ENCODE measurements around the gene LDLRAD3. TPM values are rescaled to one million over a fixed set of nuclear protein-coding genes. Genes with fewer than 3 reads are reported as not detected.

LDLRAD3 gene
- polyA plus RNA-seq, 1 experiment, result 7.8 TPM

DNA sequence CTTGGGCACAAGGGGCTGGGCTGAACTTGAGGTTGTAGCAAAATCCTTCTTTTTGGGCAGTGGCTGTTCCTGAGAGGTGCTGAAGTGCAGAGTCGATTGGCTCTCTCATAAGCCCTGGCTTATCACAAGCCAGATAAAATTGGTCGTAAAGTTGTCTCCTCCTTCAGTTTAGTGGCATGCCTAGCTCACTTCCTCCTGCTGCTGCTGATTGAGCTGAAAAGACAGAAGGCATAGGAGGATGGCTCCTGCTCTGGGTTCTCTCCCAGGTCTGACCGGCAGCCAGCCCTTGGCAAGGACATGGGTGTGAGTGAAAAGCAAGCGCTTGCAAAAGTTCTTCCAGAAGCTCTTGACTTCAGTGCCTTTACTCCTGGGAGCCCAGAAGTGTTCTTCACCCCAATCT is 83.9 kb downstream of the LDLRAD3 start:
- TF ChIP-seq, protein P1, sequence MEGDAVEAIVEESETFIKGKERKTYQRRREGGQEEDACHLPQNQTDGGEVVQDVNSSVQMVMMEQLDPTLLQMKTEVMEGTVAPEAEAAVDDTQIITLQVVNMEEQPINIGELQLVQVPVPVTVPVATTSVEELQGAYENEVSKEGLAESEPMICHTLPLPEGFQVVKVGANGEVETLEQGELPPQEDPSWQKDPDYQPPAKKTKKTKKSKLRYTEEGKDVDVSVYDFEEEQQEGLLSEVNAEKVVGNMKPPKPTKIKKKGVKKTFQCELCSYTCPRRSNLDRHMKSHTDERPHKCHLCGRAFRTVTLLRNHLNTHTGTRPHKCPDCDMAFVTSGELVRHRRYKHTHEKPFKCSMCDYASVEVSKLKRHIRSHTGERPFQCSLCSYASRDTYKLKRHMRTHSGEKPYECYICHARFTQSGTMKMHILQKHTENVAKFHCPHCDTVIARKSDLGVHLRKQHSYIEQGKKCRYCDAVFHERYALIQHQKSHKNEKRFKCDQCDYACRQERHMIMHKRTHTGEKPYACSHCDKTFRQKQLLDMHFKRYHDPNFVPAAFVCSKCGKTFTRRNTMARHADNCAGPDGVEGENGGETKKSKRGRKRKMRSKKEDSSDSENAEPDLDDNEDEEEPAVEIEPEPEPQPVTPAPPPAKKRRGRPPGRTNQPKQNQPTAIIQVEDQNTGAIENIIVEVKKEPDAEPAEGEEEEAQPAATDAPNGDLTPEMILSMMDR (IDR thresholded peaks at IDR 0.05; ENCODE audit: low read depth, low read length), result no peak
- no peaks in the 10 kb centered on the region for H3K9me3 ChIP-seq (ENCODE audit: control insufficient read depth, insufficient read depth, low read length)
- DNase-seq (ENCODE audit: low read depth, low spot score), result no peak
- POLR2A ChIA-PET, result no interaction called here
- H3K27me3 ChIP-seq (ENCODE audit: control insufficient read depth, insufficient read depth, low read length), result no peaks in the 10 kb centered on the region
- H3K27ac ChIP-seq (ENCODE audit: low read depth, low read length), result no peak overlapping the region
- CTCF ChIA-PET, result no interaction called here
- no peak overlapping the region for H3K4me3 ChIP-seq (ENCODE audit: low read depth, low read length)

DNA sequence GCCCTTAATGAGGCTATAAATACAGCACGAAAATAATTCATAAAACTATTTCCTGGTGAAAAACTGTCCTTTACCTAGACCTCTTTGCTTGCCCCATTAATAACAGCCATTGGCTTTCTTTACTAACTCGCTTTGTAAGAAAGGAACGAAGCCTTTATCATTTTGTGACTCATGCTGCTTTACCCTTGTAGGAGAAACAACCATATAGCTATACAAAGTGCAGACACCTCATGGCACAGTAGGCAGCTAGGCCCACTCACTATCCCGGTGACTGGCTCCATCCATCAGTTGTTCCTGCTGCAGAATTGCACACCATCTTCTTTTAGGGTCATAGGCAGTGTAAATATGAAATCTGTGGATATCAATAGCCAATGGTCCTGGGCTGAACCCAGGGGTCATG is 85.8 kb downstream of the LDLRAD3 start:
- TF ChIP-seq, protein P1 (IDR thresholded peaks at IDR 0.05; ENCODE audit: low read depth, low read length), result no peak
- ChIA-PET POLR2A (interaction anchor here (0.5 to 0.7 kb wide), 2 partner anchors 38 to 120 kb away, joined by 3 to 6 read pairs; no protein-coding TSS in a partner anchor), CTCF (interaction anchor here (2.4 kb wide), 1 partner anchor 207 kb away, joined by 9 read pairs; no protein-coding TSS in a partner anchor)
- Histone ChIP-seq H3K4me3 (ENCODE audit: low read depth, low read length) (no peak overlapping the region), H3K9me3 (ENCODE audit: control insufficient read depth, insufficient read depth, low read length) (peaks cover 3% of the 10 kb centered on the region; the same call in 1 of the 2 replicates), H3K27me3 (ENCODE audit: control insufficient read depth, insufficient read depth, low read length) (no peaks in the 10 kb centered on the region), H3K27ac (ENCODE audit: low read depth, low read length) (no peak overlapping the region)
- DNase-seq (ENCODE audit: low read depth, low spot score), result no peak

DNA sequence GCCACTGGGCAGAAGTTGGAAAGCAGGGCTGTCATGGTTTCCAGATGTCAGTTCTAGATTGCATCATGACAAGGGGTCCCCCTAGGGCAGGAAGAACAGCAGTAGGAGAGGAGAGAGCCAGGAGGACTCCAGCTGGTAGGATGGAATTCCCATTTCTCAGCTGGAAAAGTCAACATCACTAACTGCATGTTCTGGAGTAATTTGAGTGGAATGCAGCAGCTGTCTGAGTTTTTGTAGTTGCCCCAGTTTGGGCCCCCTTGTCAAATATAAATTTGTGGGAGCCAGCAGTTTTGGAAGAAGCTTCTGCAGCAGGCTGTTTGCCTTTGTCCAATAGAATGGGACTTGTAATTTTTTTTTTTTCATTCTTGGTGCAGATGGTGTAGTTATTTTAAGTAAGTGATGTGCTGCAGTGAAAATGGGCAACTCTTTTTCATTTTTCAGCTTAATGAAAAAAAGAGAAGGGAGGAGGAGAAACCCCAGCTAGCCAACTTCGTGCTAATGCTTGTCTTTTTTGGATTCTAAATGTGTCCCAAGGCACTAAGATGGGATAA is 86.9 kb downstream of the LDLRAD3 start:
- DNase-seq (ENCODE audit: low read depth, low spot score), result peak; percentile 67
- no peaks in the 10 kb centered on the region for H3K27me3 ChIP-seq (ENCODE audit: control insufficient read depth, insufficient read depth, low read length)
- H3K4me3 ChIP-seq (ENCODE audit: low read depth, low read length), result no peak overlapping the region
- TF ChIP-seq, protein P1 (IDR thresholded peaks at IDR 0.05; ENCODE audit: low read depth, low read length), result 0 out of 2 replicates have a peak, but pooled peaks have one; percentile 2
- CTCF ChIA-PET, result interaction anchor here (1.0 to 2.4 kb wide), 2 partner anchors 92 to 209 kb away, joined by 3 to 9 read pairs; no protein-coding TSS in a partner anchor
- POLR2A ChIA-PET, result interaction anchor here (0.6 kb wide), 1 partner anchor 37 kb away, joined by 3 read pairs; no protein-coding TSS in a partner anchor
- H3K27ac ChIP-seq (ENCODE audit: low read depth, low read length), result no peak overlapping the region
- H3K9me3 ChIP-seq (ENCODE audit: control insufficient read depth, insufficient read depth, low read length), result peaks cover 3% of the 10 kb centered on the region; the same call in 1 of the 2 replicates

DNA sequence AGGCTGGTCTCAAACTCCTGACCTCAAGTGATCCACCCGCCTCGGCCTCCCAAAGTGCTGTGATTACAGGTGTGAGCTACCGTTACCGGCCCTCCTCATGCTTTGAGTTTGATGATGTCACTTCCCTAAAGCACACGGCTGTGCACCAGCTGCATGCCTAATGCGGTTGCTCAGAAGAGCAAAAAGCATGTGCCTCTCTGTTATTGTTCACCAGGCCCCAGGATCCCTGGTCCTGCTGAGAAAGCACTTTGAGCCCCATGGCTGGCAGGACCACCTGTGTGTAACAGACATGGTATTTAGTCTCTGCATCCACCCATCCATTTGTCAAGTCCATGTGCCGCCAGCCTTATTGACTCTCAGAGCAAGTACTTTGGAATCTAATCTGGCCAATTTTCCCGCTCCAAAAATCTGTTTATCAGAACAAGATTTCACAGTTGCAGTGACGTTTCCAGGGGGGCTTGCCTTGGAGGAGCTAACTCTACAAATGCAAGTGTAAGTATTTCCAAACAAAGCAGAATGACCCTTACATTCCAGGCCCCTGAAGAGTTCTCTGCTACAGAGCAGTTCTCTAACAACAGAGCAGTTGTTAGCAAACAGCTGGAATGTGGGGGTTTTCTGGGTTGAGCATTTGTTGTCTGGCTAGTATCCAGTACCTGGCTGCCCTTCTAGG is 89.4 kb downstream of the LDLRAD3 start:
- no peak for DNase-seq (ENCODE audit: low read depth, low spot score)
- ChIA-PET POLR2A (no interaction called here), CTCF (interaction anchor here (1.5 kb wide), 2 partner anchors 9 to 211 kb away, joined by 4 read pairs; no protein-coding TSS in a partner anchor)
- TF ChIP-seq, protein P1 (IDR thresholded peaks at IDR 0.05; ENCODE audit: low read depth, low read length), result no peak
- Histone ChIP-seq H3K9me3 (ENCODE audit: control insufficient read depth, insufficient read depth, low read length) (peaks cover 3% of the 10 kb centered on the region; the same call in 1 of the 2 replicates), H3K27ac (ENCODE audit: low read depth, low read length) (peak overlapping the region; percentile 25), H3K27me3 (ENCODE audit: control insufficient read depth, insufficient read depth, low read length) (no peaks in the 10 kb centered on the region), H3K4me3 (ENCODE audit: low read depth, low read length) (no peak overlapping the region)

DNA sequence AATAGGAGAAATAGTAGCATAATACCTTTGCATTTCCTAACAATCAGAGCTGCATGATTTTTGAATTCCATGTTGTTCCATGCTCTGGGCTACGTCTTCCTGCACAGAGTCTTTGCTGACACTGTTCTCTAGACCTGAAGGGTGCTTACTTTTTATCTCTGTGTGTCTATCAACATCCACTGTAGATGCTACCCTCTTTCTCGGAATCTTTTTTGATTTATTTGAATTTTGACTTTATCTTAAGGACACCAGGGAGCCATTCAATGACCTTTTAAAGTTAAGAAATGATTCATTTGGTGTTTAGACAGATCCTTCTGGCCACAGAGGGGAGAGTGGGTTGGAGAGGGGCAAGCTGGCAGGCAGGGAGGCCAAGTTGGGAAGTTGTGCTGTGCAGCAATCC is 90.1 kb downstream of the LDLRAD3 start:
- Histone ChIP-seq H3K9me3 (ENCODE audit: control insufficient read depth, insufficient read depth, low read length) (peaks cover 3% of the 10 kb centered on the region; the same call in 1 of the 2 replicates), H3K4me3 (ENCODE audit: low read depth, low read length) (no peak overlapping the region), H3K27me3 (ENCODE audit: control insufficient read depth, insufficient read depth, low read length) (no peaks in the 10 kb centered on the region), H3K27ac (ENCODE audit: low read depth, low read length) (no peak overlapping the region)
- ChIA-PET POLR2A (no interaction called here), CTCF (interaction anchor here (1.2 to 1.5 kb wide), 3 partner anchors 8 to 212 kb away, joined by 4 read pairs; no protein-coding TSS in a partner anchor)
- TF ChIP-seq, protein P1 (IDR thresholded peaks at IDR 0.05; ENCODE audit: low read depth, low read length), result no peak
- no peak for DNase-seq (ENCODE audit: low read depth, low spot score)
